Left ventricle myocardium inferior (tissue), 1 donor: Measurements from ENCODE around the gene ELAVL2. TPM values are rescaled to one million over a fixed set of nuclear protein-coding genes. Genes with fewer than 3 reads are reported as not detected.

Experiments
- DNase-seq: peaks from one replicate; pipeline ENCODE4 v3.0.0-alpha.2; 2020
- H3K27ac ChIP-seq: fragments of 200-600 bp; replicated peaks from 2 replicates; pipeline ENCODE4 v1.8.0; 2021
- H3K27me3 ChIP-seq: fragments of 200-600 bp; 2 replicates; pipeline ENCODE4 v1.8.0; 2021; ENCODE audit warnings: low read depth
- H3K36me3 ChIP-seq: fragments of 200-600 bp; 2 replicates; pipeline ENCODE4 v1.8.0; 2021
- H3K4me1 ChIP-seq: fragments of 200-600 bp; 2 replicates; pipeline ENCODE4 v1.8.0; 2021
- H3K4me3 ChIP-seq: fragments of 200-600 bp; 2 replicates; pipeline ENCODE4 v1.8.0; 2021; ENCODE audit warnings: mild to moderate bottlenecking, moderate library complexity
- H3K9me3 ChIP-seq: fragments of 200-600 bp; replicated peaks from 2 replicates; pipeline ENCODE4 v1.8.0; 2021
- CTCF ChIP-seq: fragments of 200-600 bp; IDR thresholded peaks from 2 replicates; pipeline ENCODE4 v1.8.0; 2021; ENCODE audit warnings: antibody characterized with exemption, mild to moderate bottlenecking, borderline replicate concordance
- intact Hi-C: fragments of 100-400 bp; cut with micrococcal nuclease; formaldehyde crosslinking; loops from one replicate; pipeline ENCODE4 v1.11.0; 2022
- total RNA-seq: library from RNA; stranded (reverse); fragmentation: NEBNext Ultra II Directional; extraction: Animal tissue kit (Norgen Biotek cat#: 25700); gene quantifications from one replicate; pipeline ENCODE4 v1.2.1, GENCODE V29; 2021
- donor health status: DM: no; HTN: yes; CAD: no; lungs with severe emphysema.

Gene ELAVL2
- total RNA-seq, 1 donor from 2014 or later: 0.08 TPM

GRCh38 chr9:23814243-23814642 lies 11.8 kb downstream of the ELAVL2 start:
- Histone ChIP-seq H3K4me3 (no peak overlapping the region), H3K9me3 (no peaks in the 10 kb centered on the region), H3K27me3 (peaks cover 29% of the 10 kb centered on the region), H3K4me1 (no peaks in the 10 kb centered on the region), H3K27ac (no peak overlapping the region), H3K36me3 (no peaks in the 10 kb centered on the region)
- TF ChIP-seq CTCF: no peak
- intact Hi-C loops: no loop called here
- DNase-seq: no peak

GRCh38 chr9:23812673-23813072 lies 13.4 kb downstream of the ELAVL2 start:
- intact Hi-C loops: no loop called here
- Histone ChIP-seq H3K9me3 (no peaks in the 10 kb centered on the region), H3K4me3 (no peak overlapping the region), H3K36me3 (no peaks in the 10 kb centered on the region), H3K27me3 (peaks cover 13% of the 10 kb centered on the region), H3K27ac (no peak overlapping the region), H3K4me1 (no peaks in the 10 kb centered on the region)
- no peak for TF ChIP-seq CTCF
- no peak for DNase-seq

GRCh38 chr9:23811633-23812032 lies 14.4 kb downstream of the ELAVL2 start:
- no peak overlapping the region for H3K27ac ChIP-seq
- no peak for DNase-seq
- H3K36me3 ChIP-seq: no peaks in the 10 kb centered on the region
- intact Hi-C loops: no loop called here
- no peak for TF ChIP-seq CTCF
- H3K27me3 ChIP-seq: peaks cover 3% of the 10 kb centered on the region
- no peak overlapping the region for H3K4me3 ChIP-seq
- H3K4me1 ChIP-seq: no peaks in the 10 kb centered on the region
- H3K9me3 ChIP-seq: no peaks in the 10 kb centered on the region

- H3K36me3 ChIP-seq: no peaks in the 10 kb centered on the region
- no peak for DNase-seq
- no peak overlapping the region for H3K4me3 ChIP-seq
- no peaks in the 10 kb centered on the region for H3K4me1 ChIP-seq
- intact Hi-C loops: no loop called here
- no peak overlapping the region for H3K27ac ChIP-seq
- peaks cover 4% of the 10 kb centered on the region for H3K27me3 ChIP-seq
- no peak for TF ChIP-seq CTCF
- H3K9me3 ChIP-seq: no peaks in the 10 kb centered on the region
Observed at GRCh38 chr9:23803216-23803615, 22.8 kb downstream of the ELAVL2 start.

GRCh38 chr9:23801523-23801922 lies 24.5 kb downstream of the ELAVL2 start:
- Histone ChIP-seq H3K9me3 (no peaks in the 10 kb centered on the region), H3K36me3 (no peaks in the 10 kb centered on the region), H3K27me3 (peaks cover 4% of the 10 kb centered on the region), H3K4me3 (no peak overlapping the region), H3K27ac (no peak overlapping the region), H3K4me1 (no peaks in the 10 kb centered on the region)
- no peak for DNase-seq
- no peak for TF ChIP-seq CTCF
- intact Hi-C loops: no loop called here

GRCh38 chr9:23799521-23799920 lies 26.5 kb downstream of the ELAVL2 start:
- intact Hi-C loops: no loop called here
- Histone ChIP-seq H3K27ac (no peak overlapping the region), H3K4me1 (no peaks in the 10 kb centered on the region), H3K9me3 (no peaks in the 10 kb centered on the region), H3K4me3 (no peak overlapping the region), H3K27me3 (no peaks in the 10 kb centered on the region), H3K36me3 (no peaks in the 10 kb centered on the region)
- no peak for DNase-seq
- no peak for TF ChIP-seq CTCF
